Measurements from ENCODE around the gene DOCK4.
"Not testable (repeated sequence)": the region's sequence is repeated elsewhere in the genome, so short reads cannot be mapped to it uniquely, and the experiment has no call there.

Gene DOCK4

DNA sequence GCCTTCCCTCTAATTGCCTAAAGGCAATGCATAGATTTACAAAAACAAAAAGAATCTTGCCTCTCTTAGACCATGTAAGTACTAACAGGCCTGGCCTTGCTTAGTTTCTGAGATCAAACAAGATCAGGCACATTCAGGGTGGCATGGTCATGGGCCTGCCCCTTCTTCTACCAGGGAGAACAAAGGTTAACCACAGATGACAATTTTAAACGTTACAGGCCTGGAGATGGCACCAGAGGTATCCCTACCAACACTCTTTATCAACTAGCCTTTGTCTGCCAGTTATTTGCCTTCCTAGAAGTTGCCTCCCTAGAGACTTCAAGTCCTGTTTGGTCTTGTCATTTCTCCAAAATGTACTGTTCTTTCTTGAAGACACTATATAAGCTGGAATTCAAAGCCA lies 252.6 kb downstream of the DOCK4 start:
- no peak for DNase-seq (ENCODE audit: low spot score)

DNA sequence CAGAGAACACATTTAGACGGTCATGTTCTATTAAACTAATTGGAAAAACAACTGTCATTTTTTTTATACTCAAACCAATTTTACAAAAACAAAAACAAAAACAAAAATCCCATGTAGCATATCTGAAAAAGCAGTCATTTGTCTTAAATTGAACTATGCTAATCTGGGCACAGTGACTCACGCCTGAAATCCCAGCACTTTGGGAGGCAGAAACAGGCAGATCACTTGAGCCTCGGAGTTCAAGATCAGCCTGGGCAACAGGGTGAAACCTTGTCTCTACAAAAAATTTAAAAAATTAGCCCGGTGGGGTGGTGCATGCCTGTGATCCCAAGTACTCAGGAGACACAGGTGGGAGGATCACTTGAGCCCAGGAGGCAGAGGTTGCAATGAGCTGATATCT lies 253.4 kb downstream of the DOCK4 start:
- DNase-seq (ENCODE audit: low spot score): no peak

DNA sequence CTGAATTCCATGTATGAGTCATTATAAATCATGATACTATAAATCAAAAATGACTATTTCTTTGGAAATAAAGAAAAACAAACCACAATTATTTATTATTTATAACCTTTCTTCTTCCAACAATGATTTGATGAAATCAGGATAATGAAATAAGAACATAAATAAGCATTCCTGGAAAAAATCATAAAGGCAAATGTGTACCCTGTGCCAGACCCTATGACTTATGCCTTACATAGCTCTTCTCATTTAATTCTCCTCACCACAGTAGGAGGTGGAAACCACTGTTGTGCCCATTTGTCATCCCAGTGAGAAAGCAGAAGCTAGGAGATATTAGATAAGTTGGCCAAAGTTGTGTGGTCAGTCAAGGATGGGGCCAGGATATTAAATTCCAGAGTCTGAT lies 255.1 kb downstream of the DOCK4 start:
- DNase-seq (ENCODE audit: low spot score): no peak

DNA sequence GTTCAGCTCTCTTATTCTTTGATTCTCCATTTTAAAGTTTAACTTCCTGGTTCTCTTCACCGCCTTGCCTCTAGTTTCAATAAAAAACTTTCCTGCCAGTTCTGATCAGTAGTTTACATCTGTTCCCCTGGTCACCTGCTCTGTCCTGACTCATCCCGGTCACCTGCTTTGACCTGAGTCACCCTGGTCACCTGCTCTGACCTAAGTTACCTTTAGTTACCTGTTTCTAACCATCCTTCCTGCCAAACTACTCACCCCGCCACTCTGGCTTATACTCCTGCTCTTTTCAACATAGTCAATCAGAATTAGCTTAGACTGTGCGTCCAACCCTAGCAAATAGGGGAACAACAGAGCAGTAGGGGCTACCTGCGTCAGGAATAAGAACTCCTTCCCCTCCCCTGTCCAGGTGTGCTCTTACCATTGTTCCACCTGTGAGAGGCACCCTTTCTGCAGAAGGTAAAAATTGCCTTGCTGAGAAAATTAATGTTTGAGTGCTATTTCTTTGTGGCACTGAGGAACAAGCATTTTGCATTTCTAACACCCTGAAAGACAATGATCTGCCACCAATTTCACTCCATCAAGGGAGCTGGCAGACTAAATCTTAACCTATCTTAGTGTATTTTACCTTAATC lies 263.6 kb downstream of the DOCK4 start:
- DNase-seq (ENCODE audit: low spot score): no peak

DNA sequence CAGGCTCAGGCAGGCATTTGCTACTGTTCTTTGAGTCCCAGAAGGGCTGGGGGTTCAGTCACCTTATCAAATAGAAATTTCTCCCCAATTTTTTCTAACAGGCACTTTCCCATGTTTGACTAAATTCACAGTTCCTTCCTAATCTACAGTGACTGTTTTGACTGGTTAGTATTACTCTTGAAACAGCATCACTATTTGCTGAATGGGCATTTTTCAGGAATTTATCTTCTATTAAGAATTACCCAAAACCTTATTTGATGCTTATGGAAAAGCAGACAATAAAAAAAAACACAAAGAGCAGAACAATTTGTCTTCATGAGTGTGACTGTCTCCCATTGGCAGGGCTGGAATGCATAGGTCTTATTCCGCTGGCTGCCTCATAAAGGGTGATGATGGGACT lies 269.0 kb downstream of the DOCK4 start:
- no peak for DNase-seq (ENCODE audit: low spot score)

DNA sequence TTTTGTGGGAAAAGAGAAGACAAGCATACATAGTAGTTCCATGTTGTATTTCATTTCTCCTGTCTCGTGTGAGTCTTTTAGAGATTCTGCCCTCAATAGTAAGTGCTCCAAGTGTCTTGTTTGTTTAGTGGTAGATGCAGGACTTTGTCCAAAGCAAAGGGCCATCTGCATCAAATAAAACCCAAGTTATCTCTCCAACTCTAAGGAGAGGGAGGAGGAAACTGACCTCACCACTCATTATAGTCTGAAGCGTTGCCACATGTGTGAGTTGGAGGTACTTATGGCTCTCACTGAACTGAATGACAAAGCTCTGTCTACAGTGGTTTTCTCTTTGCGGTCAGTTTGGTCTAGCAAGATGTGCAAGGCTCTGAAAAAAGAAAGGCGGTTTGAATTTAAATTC lies 272.6 kb downstream of the DOCK4 start:
- no peak for DNase-seq (ENCODE audit: low spot score)

DNA sequence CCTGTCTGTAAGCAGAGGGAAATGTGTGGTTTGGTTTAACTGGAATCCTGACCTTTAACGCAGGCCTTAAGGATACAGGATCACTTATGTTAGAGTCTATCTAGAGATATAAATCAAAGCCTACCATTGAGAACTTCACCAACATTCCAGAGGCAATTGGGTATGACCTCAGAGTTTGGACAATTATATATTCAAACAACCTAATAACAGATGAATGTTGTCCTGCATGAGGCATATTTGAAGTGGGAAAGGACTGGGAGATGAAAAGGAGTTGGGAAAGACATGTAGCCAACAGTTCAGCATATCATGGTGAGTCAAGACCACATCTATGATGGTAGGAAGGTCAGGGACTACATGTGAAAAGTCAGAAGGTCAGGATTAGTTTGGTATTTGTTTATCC lies 274.2 kb downstream of the DOCK4 start:
- no peak for DNase-seq (ENCODE audit: low spot score)

DNA sequence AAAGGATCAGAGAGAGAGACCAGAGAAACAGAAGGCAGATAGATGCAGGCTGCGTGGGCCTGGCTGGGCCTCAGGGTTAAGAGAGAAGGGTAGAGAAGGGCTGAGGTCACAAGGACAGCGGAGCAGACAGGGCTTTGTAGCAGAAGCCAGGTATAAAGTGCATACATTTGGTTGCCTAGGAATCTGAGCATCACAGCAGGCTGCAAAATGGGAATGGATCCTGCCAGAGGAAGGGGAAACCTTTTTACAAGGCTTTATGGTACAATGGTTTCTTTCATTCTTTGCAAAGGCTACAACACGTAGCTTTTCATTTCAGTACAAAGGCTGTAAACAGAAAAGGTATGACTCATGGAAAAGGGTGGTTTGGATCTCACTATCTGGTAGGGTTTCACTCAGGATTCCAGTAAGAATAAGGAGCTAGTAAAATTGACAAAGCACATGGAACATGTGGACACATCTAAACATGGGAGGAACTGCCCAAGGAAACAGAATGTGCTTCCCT lies 275.1 kb downstream of the DOCK4 start:
- no peak for DNase-seq (ENCODE audit: low spot score)

DNA sequence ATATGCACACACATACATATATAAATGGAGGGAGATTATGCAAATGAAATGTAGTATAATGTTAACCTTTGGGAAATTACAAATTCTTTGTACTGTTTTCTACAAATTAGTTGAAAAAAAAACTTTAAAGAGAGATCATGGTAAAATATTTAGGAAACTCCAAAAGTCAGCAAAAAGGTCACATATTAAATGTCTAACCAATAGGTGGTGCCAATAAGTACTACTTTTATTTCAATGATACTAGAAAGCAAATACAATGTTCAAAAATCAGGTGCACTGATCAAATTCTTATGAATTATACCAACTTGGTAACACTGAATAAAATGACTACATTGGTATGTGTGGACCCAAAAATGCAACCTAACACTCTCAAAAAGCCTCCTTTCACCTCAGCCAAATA lies 276.9 kb downstream of the DOCK4 start:
- no peak for DNase-seq (ENCODE audit: low spot score)

DNA sequence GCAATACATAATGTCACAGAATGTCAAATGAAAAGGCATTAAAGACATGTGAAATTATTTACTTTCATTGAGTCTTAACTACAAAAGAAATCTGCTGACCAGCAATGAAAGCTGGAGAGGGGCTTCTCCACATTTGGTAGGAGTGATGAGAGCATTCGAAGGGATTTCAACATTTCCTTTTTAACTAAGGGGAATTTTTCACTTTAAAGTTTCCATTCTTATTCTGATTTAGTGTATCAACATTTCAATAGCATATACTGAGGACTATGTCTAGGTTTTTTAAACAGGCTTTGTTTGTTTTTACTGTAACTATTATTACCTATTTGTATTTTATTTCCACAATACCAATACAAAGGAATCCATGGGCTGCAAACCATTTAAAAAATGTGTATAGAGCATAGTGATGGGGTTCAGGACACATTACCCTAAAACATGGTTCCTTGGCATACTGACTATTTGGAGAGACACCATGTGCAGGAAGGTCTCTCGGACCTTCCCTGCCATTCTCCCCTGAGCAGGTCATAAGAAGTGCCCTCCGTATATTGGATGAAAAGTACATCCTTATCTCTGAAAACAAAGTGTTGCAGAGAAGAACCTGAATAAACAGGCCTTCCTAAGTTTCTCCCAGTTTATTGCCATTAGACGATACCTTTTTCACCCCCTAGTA lies 278.7 kb downstream of the DOCK4 start:
- DNase-seq (ENCODE audit: low spot score): no peak

DNA sequence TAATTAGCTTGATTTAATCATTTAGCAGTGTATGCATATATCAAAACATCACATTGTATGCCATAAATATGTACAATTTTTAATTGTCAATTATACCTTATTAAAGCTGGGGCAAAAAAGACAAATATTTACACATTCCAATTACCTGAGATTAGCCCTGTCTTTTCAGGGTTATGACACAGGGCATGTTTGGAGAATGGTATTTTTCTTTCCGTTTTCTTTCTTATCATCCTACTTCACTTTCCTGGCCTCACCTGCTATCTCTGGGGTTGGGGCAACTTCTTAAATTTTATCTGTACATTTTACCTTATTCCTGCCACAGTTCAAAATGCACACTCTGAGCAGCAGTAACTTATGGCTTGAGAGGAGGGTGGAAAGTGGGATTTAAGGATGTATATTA lies 285.9 kb downstream of the DOCK4 start:
- no peak for DNase-seq (ENCODE audit: low spot score)

DNA sequence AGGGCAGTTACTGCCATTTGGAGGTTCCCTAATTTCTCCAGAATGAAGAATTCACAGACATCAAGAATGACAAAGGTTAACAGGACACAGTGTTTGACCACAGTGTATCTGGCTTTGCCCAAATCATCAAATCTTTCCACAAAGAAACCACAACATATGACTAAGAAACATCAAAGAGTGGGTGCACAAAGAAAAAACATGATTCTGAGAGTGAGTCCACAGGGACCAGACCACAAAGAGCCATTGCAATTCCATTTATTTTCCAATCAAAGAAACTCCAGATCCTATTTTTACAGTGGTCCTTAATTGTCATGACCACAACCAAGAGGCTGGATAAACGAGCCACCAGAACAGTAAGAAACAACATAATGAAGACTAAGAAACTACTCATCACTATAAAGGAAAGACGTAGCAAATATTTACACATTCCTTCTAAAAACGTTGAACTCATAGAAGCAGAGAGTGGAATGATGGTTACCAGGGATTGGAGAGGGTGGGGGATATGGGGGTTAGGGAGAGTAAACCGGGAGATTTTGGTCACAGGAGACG lies 286.5 kb downstream of the DOCK4 start:
- no peak for DNase-seq (ENCODE audit: low spot score)

DNA sequence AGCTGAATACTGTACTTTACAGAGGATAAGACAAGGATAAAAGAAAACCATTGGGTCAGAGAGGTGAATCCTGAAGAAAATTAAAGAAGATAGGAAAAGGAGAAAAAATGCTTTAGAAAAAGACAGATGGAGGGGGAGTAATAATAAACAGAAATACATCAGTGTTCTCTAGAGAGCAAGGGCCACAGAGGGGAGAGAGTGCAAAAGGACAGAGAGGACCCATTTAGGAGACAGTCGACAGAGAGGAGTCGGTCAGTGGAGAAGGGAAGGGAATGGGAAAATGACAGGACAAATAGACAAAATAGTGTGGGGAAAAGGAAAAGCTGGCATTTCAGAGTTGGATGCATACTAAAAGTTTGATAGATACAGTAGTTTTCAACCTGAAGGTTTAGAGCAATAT lies 287.0 kb downstream of the DOCK4 start:
- DNase-seq (ENCODE audit: low spot score): no peak

DNA sequence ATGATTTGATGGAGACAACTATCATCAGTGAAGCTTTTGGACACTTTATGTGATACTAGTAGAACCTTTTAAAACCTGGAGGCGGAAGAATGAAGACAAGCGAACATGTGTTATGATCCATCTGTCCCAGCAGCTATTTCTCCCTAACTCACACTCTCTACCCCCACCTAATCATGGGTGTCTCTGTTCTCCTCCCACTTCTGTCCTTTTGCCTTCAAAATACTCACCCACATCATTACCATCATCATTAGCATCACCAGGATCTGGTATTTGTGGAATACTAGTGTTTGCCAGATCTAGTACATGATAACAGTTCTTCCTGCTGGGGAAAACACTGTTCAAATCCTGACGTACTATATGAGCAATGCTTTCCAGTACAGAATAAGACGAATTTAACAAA lies 287.7 kb downstream of the DOCK4 start:
- no peak for DNase-seq (ENCODE audit: low spot score)

DNA sequence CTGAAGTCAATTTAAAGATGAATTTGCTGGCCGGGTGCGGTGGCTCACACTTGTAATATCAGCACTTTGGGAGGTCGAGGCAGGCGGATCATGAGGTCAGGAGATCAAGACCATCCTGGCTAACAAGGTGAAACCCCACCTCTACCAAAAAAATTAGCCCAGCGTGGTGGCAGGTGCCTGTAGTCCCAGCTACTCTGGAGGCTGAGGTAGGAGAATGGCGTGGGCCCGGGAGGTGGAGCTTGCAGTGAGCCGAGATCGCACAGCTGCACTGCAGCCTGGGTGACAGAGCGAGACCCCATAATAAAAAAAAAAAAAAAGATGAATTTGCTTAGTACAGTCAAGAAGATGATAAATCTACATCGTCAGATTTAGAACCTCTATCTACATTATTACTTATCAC lies 288.8 kb downstream of the DOCK4 start:
- not testable (repeated sequence) for DNase-seq (ENCODE audit: low spot score)

DNA sequence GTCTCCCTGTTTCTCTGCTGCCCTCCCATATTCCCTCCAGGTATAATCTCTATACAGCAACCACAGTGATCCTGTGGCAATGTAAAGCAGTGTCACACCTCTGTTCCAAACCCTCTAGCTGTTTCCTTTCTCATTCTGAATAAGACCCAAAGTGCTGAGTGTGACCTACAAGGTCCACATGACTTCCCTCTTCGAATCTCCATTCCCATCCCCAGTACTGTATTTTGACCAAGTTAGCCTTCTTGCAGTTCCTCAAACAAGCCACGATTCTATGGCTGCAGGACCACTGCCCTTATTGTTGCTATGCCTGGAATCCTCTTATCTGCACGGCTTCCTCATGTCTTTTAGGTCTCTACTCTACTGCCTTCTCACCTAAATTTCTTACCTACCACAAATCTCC lies 291.9 kb downstream of the DOCK4 start:
- DNase-seq (ENCODE audit: low spot score): no peak

DNA sequence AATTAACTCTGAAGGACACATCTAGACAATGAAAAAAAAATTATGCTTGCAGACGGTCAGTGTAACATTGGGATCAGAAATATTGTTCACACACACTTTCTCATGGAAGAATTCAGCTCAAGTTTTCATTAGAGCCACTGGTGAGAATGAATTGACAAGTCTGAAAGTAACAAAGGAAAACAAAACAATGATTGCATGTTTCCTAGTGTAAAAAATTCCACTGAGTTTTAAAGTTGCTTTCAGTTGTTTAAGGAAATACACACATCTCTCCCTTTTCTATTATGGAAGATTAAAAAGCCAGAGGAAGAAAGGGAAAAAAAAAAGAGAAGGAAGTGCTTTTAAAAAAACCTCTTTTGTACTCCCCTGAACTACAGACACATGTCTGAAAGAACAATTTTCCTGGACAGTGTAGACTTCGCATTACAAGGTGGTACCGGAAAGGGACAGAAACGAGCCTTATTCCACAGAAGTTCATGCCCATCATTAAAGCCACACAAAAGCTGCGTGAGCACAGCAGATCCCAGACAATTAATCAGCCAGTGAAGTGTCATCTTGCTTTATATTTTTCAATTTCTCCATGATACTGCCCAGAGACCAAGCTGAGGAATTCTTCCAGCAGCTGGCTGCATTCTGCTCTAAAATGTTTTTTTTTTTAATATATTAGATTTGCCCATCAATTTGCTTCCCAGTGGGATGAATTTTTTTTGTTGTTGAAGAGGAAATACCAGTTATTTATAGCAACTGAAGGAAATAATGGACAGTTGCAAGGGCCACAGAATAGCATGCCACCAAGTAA lies 294.8 kb downstream of the DOCK4 start:
- no peak for DNase-seq (ENCODE audit: low spot score)

DNA sequence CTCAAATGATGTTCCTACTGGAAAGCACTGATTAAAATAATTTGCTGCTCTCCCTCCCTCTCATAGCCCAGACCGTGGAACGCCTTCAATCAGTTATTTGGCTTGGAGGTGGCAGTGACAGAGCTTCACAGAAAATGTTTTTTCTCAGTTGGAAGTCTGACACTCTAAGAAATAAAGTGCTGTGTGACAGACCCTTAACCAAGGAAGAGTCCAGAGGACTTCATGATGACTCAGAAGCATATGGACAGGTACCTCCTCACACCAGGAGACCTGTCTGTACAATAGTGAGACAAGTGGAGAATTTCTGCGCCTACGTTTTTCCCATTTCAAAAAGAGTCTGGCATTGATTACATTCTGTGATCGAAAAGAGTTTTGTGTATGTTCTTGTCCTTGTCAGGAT lies 295.5 kb downstream of the DOCK4 start:
- DNase-seq (ENCODE audit: low spot score): no peak

DNA sequence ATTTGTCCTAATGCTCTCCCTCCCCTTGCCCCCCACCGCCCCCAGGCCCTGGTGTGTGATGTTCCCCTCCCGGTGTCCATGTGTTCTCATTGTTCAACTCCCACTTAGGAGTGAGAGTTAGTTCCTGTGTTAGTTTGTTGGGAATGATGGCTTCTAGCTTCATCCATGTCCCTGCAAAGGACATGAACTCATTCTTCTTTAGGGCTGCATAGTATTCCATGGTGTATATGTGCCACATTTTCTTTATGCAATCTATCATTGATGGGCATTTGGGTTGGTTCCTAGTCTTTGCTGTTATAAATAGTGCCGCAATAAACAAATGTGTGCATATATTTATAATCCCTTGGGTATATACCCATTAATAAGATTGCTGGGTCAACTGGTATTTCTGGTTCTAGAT lies 297.5 kb downstream of the DOCK4 start:
- not testable (repeated sequence) for DNase-seq (ENCODE audit: low spot score)

DNA sequence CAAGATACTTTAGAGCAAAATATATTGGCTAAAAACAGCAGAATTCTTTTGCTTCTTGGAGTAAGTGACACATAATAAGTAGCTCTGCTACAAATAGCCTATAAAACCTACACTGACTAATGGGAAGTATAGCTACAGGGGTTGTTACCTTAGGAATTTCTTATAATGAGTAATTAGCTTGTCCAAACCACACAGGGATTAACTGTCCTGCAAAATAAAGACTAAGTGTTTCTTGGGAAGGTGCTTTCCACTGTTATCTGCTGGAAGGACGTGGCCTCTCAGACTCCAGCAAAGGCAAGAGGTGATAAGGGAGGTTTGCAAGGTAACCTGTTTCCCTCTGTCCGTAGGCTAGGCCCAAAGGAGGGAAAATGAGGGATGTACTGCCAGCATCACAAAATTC lies 302.4 kb downstream of the DOCK4 start:
- DNase-seq (ENCODE audit: low spot score): no peak

DNA sequence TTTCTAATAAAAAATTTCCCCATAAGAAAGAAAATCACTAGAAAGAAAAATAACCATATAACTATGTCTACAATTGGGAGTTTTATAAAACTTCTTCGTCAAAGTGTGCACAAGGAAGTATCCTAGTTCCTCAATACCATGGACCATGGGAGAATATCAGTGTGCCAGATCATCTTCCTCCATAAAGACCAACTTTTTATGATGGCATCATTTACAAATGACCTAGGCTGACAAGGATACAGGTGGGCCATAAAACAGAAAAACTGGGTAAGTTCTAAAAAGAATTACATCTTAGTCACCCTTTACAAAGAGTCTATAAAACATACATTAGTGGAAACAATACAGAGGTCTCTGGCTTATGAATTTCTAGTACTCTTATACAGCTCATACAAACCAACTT lies 303.2 kb downstream of the DOCK4 start:
- no peak for DNase-seq (ENCODE audit: low spot score)

DNA sequence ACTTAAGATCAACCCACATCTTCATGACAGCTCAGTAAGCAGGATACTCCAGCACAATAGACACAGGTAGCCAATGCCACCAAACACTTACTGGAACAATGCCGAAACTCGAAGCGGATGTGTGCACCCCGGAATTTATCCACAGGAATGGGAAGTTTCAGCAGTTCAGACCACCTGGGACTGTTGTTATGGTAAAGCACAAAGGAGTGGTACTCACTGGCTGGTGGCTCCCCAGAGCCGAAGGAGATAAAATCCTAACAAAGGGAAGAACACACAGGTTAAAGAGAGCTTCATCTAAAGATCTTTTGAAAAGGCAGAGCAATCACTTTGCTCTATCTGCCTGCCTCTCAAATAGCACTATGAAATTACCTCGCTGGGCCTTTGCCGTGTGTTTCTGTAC lies 305.9 kb downstream of the DOCK4 start:
- no peak for DNase-seq (ENCODE audit: low spot score)

DNA sequence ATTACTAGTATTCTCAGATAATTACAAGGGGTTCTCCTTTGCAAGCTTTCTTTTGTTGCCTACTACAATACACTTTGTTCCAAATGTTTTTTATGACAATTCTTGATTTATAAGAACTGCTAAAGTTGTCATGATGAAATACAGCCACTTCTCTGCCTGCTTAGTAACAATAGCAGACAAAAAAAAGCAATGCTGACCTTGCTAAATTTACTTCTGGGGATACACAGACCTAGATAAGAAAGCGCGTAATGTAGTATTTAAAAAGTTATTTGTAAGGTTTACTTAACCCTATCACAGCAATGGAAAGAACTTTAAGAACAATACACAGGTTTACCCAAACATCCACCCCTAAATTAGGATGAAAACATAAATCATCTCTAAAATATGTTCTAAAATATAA lies 311.1 kb downstream of the DOCK4 start:
- no peak for DNase-seq (ENCODE audit: low spot score)

Measured in CD4-positive, alpha-beta T cell treated with Interleukin-15 for 4 hours (primary cell).